ENCODE measurements around the gene FGF12.

The FGF12 gene

GRCh38 chr3:192332386-192333291, 394.7 kb downstream of the FGF12 start:
- DNase-seq (ENCODE audit: low spot score) = no peak

- DNase-seq (ENCODE audit: low spot score) = no peak
Observed at GRCh38 chr3:192331749-192332385, 395.5 kb downstream of the FGF12 start.

GRCh38 chr3:192326656-192327055, 400.7 kb downstream of the FGF12 start:
- no peak for DNase-seq (ENCODE audit: low spot score)

- DNase-seq (ENCODE audit: low spot score) = no peak
Observed at GRCh38 chr3:192317564-192317963, 409.8 kb downstream of the FGF12 start.

GRCh38 chr3:192313605-192314004, 413.7 kb downstream of the FGF12 start:
- no peak for DNase-seq (ENCODE audit: low spot score)

GRCh38 chr3:192307631-192308030, 419.7 kb downstream of the FGF12 start:
- DNase-seq (ENCODE audit: low spot score) = no peak

GRCh38 chr3:192303235-192303634, 424.1 kb downstream of the FGF12 start:
- no peak for DNase-seq (ENCODE audit: low spot score)

- DNase-seq (ENCODE audit: low spot score) = no peak
Observed at GRCh38 chr3:192302721-192303120, 424.6 kb downstream of the FGF12 start.

- no peak for DNase-seq (ENCODE audit: low spot score)
Observed at GRCh38 chr3:192299921-192300320, 427.4 kb downstream of the FGF12 start.

GRCh38 chr3:192296845-192297244, 430.5 kb downstream of the FGF12 start:
- no peak for DNase-seq (ENCODE audit: low spot score)

GRCh38 chr3:192284443-192285072, 442.8 kb downstream of the FGF12 start:
- no peak for DNase-seq (ENCODE audit: low spot score)

GRCh38 chr3:192281207-192281880, 446.0 kb downstream of the FGF12 start:
- no peak for DNase-seq (ENCODE audit: low spot score)

GRCh38 chr3:192279664-192280063, 447.7 kb downstream of the FGF12 start:
- DNase-seq (ENCODE audit: low spot score) = no peak

GRCh38 chr3:192277477-192277876, 449.9 kb downstream of the FGF12 start:
- DNase-seq (ENCODE audit: low spot score) = no peak

- no peak for DNase-seq (ENCODE audit: low spot score)
Observed at GRCh38 chr3:192275741-192276355, 451.5 kb downstream of the FGF12 start.

GRCh38 chr3:192273697-192274010, 453.7 kb downstream of the FGF12 start:
- DNase-seq (ENCODE audit: low spot score) = no peak

GRCh38 chr3:192273001-192273696, 454.2 kb downstream of the FGF12 start:
- DNase-seq (ENCODE audit: low spot score) = no peak

- no peak for DNase-seq (ENCODE audit: low spot score)
Observed at GRCh38 chr3:192262001-192262400, 465.3 kb downstream of the FGF12 start.

GRCh38 chr3:192261135-192261534, 466.2 kb downstream of the FGF12 start:
- DNase-seq (ENCODE audit: low spot score) = no peak

GRCh38 chr3:192260116-192261010, 467.0 kb downstream of the FGF12 start:
- DNase-seq (ENCODE audit: low spot score) = no peak

All from hematopoietic multipotent progenitor cell treated with erythropoietin and hydrocortisone succinate and interleukin-3 and kit ligand, for 17 days (in vitro differentiated cells).